Measurements from ENCODE around the gene HAP1.

Gene HAP1

DNA sequence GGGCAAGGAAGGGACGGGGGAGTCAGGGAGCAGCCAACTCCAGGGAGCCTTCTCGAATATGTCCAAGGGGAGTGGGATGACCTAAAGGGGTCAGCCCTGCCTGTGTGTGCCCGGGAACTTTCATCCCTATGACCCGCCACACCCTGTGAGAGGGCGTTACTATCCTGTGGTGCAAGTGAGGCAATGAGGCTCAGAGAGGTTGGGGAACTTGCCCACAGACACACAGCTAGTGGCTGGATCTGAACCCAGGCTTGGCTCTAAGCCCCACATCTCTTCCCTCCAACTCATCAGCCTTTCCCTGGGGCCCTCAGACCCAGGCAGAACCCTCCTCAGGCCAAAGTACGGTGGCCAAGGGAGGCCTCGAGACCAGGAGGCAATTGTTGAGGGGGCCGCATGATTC lies 28.9 kb upstream of the HAP1 start:
- DNase-seq = no peak

DNA sequence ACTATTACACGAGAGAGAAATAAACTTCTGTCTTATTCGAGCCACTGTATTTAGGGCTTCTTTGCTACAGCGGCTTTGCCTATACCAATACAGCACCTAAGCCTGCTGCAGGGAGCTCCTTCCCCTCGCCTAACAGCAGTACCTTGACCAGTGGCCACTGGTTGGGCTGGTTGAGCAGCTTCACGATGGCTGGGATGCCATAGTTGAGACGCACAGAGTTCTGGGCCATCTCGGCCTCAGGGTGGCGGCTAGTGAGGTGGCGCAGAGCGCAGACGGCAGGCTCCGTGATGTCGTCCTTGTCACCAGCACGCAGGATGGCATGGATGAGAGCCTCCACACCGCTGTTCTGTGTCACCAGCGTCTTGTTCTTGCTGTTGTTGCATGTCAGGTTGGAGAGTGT lies 28.4 kb upstream of the HAP1 start:
- no peak for DNase-seq

DNA sequence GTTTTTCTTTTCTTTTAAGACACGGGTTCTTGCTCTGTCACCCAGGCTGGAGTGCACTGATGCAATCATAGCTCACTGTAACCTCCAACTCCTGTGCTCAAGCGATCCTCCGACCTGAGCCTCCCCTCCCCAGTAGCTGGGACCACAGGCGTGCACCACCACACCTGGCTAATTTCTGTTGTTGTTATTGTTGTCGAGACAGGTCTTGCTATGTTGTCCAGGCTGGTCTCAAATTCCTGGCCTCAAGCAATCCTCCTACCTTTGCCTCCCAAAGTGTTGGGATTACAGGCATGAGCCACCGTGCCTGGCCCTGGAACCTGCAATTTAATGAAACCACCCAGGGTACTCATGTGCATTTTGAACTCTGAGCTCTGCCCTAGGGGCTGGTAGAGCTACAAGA lies 27.9 kb upstream of the HAP1 start:
- no peak for DNase-seq

DNA sequence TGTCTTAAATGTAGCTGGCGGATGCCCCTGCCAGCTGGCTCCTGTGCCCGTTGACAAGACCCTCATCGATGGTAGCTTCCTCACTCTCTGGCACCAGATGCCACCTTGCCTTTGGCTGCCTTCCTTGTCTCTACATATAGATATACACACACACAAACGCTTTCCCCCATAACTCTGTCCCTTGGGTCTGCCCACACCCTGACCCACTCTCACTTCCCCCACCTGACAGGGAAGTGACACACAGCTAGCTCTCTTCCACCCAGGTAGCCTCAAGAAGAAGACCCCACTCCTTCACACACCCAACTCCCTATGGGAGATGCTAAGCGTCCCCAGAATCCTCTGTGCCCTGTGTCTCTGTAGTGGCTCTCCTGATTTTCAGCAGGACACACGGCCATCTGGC lies 26.4 kb upstream of the HAP1 start:
- no peak for DNase-seq

DNA sequence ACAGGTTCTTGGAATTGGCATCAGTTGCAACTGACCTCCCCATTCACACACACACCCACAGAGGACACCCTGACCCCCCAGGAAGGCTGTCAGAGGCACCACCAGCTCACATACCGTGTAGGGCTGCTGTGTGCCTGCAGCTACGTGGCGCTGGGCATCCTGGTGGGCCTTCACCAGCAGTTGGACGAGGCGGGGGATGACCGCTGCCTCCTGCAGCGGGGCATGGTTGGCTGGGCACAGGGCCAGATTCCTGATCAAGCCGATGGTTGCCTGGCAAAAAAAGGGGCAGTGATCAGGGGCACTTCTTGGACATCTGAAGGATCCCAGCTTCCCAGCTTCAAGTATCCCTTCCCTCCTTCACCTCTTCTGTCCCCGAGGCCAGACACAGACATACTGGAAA lies 24.2 kb upstream of the HAP1 start:
- DNase-seq = no peak

DNA sequence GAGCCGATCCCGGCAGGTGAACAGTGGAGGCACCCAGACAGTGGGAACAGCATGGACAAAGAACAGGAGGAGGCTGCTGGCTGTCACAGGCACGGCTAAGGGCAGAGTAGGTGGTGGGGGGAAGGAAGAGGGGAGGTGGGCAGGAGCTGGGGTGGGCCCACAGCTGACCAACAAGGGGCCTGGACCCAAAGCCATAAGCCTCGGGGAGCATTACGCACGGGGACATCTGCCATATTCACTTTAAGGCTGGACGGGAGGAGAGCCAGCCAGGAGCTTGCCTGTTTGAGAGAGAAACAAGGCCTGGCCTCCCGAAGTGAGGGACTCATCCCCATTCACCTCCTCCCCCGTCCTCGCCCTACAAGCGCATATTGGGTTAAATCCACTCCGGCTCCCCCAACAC lies 19.6 kb upstream of the HAP1 start:
- DNase-seq = no peak

DNA sequence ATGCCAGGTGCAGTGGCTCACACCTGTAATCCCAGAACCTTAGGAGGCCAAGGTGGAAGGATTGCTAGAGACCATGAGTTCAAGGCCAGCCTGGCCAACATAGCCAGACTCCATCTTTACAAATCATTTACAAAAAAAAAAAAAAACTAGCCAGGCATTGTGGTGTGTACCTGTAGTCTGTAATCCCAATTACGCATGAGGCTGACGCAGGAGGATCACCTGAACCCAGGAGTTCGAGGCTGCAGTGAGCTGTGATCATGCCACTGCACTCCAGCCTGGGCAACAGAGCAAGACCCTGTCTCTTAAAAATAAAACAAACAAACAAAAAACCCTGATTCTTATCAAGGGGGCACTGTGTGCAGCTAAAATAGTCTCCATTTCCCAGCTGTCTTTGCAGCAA lies 16.8 kb upstream of the HAP1 start:
- no peak for DNase-seq

DNA sequence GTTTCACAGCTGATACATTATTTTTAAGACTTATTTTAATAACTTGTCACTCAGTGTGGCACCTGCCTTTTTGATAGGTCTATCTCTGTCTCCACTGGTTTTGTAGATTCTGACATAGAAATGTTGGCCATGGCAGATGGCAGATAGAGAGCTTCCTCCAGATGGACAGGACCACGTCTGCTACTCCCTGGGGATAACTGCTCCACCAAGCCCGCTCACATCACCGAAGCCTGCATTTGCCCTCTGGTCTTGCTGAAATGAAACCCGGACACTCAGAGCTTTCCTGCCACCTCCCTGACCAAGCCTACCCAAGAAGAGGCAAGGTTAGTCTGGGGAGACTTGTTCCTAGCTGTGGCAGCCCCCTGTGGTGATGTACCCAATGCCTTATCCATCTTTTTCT lies 16.4 kb upstream of the HAP1 start:
- no peak for DNase-seq

DNA sequence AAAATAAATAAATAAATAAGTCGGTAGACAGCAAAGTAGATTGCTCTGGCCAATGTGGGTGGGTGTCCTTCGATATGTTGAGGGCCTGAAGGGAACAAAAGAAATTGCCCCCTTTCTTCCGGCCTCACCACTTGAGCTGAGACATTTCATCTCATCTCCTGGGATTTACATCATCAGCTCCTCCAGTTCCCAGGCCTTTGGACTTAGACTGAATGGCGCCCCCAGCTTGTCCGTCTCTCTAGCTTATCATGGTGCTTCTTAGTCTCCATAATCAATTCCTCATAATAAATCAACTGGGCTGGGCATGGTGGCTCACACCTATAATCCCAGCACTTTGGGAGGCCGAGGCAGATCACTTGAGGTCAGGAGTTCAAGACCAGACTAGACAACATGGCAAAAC lies 13.8 kb upstream of the HAP1 start:
- DNase-seq = no peak

DNA sequence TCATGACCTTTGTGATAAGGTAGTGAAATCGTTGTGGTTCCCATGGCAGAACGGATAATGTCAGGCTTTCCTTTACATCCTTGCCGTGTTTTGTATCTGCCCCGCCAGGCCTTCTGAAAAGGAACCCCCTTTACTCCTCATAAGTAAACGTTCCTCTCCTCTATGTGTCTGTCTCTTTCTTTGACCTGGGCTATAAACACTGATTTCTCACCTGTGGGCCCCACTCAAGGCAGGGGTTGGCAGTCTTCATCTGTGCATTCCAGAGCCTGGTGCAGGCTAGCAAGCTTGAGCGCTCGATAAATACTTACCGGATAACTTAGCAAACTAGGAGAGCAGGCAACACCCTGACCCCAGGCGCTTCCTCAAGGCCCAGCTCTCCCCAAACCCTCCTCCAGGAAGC lies 7.3 kb upstream of the HAP1 start:
- DNase-seq = no peak

DNA sequence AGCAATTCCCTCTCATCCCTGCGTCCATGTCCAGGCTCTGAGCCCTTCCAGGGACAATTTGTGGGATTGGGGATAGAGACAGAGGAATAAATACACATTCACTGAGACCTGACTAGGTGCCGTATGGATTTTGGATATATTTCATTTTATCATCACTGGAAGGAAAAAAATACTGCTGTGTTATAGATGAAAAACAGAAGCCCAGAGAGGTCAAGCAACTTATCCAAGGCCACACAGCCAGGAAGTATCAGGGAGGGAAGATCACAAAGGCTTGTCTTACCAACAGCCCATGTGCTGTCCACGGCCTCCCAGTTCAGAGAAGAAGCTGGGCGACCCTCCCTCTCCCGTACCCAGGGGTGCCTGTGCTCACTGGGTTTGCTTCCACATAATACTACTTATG lies 6.1 kb upstream of the HAP1 start:
- no peak for DNase-seq

DNA sequence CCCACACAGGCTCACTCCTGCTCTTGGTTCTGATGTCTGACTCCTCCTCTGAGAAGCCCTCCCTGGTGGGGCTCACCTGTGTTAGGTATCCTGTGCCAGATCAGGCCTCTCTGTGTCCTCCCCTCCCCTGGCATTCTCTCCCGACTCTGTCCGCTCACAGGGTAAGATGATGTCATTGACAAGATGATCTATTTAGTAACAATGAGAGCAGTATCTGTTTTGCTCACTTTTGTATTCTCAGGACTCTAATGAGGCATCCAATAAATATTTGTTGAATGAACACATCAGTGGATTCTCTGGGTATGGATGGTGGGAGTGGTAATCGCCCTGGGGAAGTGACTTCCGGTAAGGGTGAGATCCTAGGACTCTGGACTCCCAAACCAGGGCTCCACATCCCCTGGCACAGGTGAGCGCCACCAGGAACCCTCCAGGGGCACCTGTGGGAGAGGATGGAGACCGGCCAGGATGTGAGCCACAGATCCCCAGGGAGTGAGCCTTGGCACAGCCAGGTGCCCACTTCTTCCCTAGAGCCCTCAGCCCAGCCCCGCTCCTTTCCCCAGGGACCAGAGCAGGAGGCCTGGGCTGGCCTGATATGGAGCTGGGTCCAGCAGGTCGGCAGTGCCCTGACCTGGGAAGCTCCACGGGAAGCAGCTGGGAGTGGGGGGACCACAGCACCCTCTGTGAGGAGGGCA lies 5.4 kb upstream of the HAP1 start:
- DNase-seq = no peak

DNA sequence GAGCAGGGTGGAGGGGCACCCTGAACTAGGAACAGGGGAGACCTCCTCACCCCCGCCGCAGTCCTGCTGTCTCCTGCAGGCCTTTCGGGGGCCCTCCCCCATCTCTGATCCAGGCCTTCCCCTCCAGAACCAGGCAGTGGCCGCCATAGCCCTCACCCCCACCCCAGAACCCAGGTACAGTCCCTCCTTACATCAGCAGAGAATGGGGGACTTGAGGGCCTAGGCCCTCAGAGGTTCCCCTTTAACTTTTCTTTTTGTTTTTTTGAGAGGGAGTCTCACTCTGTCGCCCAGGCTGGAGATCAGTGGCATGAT lies 4.3 kb upstream of the HAP1 start:
- DNase-seq = no peak

DNA sequence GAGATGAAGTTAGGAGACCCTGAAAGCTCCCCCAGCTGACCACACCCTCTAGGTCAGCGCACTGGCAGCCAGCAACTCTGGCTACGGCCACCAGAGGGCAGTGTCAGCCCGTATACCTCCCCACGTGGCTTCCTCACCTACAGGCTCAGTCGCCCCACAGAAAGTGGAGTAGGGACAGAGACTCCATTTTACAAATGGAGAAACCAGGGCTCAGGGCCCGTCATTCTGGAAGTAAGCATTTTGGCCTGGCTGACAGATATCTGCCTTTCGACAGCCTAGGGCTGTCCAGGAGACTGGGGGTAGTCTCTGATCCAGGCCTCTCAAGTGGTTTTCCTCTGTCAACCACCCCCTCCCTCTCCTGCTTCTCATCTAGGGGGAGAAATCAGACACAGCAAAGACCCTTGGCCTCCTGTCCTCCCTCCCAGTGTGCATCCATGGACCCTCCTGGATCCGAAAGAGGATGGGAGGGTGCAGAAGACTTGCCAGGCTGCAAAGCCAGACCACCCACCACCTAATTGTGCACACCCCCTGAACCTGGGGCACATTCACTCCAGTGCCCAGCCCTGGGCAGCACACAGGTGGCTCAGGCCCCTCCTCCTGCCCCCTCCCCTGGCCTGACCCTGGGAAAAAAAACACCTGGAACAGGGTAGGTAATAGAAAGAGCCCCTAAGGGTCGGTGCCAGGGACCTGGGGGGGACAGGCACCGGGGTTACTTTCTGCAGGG lies 3.8 kb upstream of the HAP1 start:
- peak; percentile 90 for DNase-seq

DNA sequence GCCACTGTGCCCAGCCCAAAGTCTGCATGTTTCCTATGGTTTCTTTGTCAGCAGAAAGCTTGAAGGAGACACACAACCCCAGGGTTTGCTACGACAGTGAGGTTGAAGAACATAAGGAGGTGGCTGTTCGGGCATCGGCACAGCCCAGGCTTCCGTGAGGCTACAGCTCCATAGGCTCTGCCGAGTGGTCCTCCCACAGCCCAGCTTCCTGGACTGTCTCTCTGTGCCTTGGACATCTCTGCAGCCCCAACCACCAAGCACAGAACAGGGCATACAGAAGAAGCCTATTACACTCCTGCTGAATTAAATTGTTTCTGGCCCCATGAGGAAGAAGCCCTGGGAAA lies 3.2 kb upstream of the HAP1 start:
- peak; percentile 45 for DNase-seq

DNA sequence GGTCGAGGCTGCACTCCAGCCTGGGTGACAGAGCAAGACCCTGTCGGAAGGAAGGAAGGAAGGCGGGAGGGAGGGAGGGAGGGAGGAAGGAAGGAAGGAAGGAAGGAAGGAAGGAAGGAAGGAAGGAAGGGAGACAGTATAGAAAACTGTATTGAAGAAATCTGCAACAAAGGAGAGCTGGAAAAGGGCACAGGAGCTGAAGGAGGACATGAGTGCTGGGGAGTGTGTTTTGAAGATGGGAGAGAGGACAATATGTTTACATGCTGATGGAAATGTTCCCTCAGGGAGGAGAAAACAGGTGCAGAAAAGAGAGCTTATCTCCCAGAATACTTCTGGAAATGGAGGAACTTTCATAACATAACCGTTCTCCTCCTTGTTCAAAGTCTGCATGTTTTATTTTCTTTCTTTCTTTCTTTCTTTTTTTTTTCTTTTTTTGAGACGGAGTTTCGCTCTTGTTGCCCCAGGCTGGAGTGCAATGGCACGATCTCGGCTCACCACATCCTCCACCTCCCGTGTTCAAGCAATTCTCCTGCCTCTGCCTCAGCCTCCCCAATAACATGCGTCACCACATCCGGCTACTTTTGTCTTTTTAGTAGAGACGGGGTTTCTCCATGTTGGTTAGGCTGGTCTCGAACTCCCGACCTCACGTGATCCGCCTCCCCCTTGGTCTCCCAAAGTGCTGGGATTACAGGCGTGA lies 2.7 kb upstream of the HAP1 start:
- no peak for DNase-seq

DNA sequence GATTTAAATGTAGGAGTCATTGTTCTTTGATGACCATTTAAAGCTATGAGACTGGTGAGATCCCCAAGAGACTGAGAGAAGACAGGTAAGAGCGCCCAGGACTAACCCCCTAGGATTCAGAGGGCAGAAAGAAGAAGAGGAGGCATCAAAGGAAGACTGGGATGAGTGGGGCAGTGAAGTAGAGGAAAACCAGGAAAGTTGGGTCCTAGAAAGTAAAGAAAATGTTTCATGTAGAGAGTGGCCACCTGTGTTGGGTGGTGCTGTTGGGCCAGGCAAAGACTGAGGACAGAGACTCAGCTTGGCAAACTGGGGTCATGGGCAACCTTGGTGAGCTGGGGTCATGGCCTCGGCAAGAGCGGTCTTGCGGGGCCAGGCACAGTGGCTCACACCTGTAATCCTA lies 1.3 kb upstream of the HAP1 start:
- no peak for DNase-seq

DNA sequence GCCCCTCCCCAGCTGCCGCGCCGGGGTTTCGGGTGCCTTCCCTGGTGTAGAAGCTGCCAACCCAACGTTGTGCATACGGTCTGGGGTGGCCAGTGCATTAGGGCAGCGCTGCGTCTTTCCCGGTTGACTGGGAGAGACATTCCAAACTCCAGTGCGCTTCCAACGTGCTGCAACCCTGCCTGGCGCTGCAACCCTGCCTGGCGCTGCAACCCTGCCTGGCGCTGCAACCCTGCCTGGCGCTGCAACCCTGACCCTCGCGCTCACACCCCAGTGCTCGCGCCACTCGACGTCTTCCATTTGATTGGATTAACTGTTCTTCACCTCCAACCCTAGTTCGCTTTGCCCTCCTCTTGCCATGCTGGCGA lies 488 bp upstream of the HAP1 start:
- no peak for DNase-seq

DNA sequence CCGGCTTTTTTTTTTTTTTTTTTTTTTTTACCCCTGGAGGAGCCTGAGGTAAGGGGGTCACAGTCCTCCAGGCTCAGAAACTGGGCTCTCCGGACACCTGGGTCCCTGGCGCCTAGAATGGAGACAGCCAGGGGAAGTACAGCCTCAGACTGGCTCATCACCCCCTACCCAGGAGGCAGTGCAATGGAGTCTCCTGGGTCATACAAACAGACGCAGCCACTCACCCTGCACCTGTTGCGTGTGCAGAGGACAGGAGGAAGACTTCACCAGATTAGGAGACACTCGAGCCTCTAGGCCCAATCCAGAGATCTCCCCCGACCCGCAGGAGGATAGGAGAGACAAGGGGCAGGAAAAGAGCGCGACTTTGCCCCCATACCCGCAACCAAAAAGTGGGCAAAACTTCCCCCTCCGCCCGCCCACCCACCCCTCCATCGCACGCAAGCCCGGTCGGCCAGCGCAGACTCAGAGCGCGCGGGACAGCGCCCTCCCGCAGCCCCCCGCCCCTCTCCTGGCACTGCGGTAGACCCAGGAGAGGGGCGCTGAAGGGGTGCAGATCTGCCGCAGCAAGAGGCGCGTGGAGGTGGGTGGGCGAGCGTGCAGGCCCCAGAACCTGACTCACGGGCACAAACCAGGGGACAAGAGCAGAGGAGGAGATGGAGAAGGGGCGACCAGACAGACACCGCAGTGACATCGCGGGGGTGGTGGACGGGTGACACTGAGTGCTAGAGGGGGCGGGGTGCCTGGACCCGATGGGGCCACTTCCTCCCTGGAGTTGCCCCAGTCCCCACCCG lies 900 bp downstream of the HAP1 start:
- DNase-seq = no peak

DNA sequence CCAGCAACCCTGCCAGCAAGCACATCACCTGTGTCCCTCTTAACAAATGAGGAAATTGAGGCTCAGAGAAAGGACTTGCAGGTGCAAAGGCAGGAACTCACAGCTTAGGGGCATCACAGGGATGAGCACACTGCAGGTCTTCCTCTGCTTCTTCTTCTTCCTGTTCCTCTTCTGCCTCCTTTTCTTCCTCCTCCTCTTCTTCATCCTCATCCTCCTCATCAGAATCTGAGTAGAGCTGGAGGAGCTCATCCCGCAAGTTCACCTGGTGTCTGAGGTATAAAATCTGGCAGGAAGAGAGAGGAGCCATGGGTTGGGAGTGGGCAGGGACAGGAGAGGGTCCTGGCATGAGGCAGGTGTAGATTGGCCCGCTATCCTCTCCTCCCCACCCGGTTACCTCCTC lies 2.6 kb downstream of the HAP1 start:
- no peak for DNase-seq

DNA sequence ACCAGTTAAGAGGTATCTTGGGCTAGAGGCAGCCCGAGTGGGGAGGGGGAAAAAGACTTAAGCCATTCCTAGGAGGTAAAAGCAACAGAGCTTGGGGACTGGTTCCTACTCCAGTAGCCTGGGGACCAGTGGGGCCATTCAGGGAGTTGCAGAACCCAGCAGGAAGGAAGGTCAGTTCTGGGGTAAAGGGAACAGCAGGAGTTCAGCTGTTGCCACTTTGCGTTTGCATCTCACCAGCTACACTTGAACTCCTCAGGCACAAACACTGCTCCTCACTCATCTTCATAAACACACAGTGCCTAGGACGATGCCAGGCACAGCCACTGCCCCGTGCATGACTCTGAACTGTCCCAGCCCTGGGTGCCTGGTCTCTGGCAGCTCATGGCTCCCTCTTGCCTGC lies 4.0 kb downstream of the HAP1 start:
- DNase-seq = peak; percentile 41

DNA sequence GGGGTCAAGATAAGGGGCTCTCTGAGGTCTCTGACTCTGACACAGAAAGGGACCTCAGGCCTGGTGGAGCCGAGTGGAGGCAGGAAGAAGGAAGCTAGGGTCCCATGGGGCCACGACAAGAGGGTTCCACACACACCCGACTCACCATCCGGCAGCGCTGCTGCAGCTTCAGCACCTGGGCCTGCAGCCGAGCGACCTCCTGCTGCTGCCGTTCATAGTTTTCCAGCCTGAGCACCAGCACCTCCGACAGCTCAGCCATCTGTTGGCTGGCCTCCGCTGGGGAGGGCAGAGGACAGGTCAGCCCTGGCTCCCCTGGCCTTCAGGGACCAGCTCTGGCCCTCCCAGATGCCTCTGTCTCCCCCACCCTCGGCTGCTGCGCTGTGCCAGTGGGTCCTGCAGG lies 6.4 kb downstream of the HAP1 start:
- DNase-seq = no peak

DNA sequence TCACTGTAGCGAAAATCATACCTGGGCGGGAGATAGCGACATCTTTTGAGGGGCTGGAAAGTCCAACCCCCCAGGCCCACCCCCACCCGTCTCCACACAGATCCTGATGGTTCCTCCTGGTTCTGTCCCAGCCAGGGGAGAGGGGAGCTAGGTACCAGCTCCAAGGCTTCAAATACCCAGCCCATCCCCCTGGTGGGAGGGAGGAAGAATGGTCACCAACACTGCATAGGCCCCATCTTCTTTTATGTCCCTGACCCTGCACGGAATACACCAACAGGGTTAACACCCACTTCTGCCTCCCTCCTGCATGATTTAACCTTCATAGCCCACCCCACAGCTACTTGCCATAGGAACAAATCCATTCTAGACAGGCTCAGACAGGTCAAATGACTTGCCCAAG lies 9.3 kb downstream of the HAP1 start:
- no peak for DNase-seq

DNA sequence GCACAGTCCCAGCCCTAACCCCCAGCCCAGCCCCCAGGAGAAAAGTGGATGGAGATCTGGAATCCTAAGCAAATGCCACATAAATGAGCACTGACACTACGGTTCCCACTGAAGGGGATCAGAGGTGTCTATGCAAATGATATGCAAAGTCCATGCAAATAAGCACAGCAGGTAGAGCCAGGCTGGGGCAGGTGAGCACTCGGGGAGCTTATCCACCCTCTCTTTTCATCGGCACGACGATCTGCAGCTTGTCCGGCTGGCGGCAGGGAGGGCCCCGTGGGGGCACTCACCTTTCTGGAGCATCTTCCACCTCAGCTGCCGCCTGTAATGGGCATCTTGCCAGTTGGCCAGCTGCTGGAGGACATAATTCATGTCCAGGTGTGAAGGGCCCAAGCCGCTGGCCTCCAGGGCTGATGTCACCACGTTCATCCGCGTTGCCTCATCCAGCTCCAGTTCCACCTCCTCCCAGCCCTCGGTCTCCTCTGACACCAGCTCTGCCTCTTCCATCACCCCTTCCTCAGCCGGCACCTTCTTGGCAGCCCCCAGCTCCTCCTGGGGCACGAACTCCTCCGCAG lies 9.9 kb downstream of the HAP1 start:
- no peak for DNase-seq
